Liver (tissue), 9 donors: Measurements from ENCODE around the gene NLRP7. TPM values are rescaled to one million over a fixed set of nuclear protein-coding genes. Genes with fewer than 3 reads are reported as not detected.

ENCODE experiments used
- DNase-seq: peaks from one replicate; pipeline ENCODE4 v3.0.0-alpha.2; 2017; ENCODE audit warnings: low spot score
- H3K27ac ChIP-seq, 2 donors: one replicate each; pipeline ENCODE4 v1.7.0; 2013; ENCODE audit warnings: inconsistent platforms in 2 of 2, low read length in 2 of 2, control low read depth in 1 of 2, low read depth in 1 of 2, mild to moderate bottlenecking in 1 of 2
- H3K27me3 ChIP-seq, 4 donors: one replicate each; pipeline versions ENCODE4 v1.6.1 to v1.7.0; 2013; ENCODE audit warnings: low read length in 3 of 4, inconsistent platforms in 1 of 4, mild to moderate bottlenecking in 1 of 4, moderate library complexity in 1 of 4; ENCODE audit not compliant: control insufficient read depth in 4 of 4, insufficient read depth in 4 of 4
- H3K36me3 ChIP-seq, 4 donors: one replicate each; pipeline versions ENCODE4 v1.6.1 to v1.7.0; 2013; ENCODE audit warnings: low read length in 3 of 4, mild to moderate bottlenecking in 3 of 4, low read depth in 1 of 4, moderate library complexity in 1 of 4; ENCODE audit not compliant: control insufficient read depth in 4 of 4, insufficient read depth in 3 of 4
- H3K4me1 ChIP-seq, 4 donors: one replicate each; pipeline versions ENCODE4 v1.6.1 to v1.7.0; 2013; ENCODE audit warnings: low read length in 3 of 4, mild to moderate bottlenecking in 3 of 4, moderate library complexity in 1 of 4; ENCODE audit not compliant: control insufficient read depth in 4 of 4, insufficient read depth in 4 of 4
- H3K4me3 ChIP-seq, 3 donors: one replicate each; pipeline versions ENCODE4 v1.6.1 to v1.7.0; 2013; ENCODE audit warnings: low read length in 3 of 3, control low read depth in 1 of 3, low read depth in 1 of 3, mild to moderate bottlenecking in 1 of 3
- H3K9ac ChIP-seq, 2 donors: one replicate each; pipeline ENCODE4 v1.7.0; 2013; ENCODE audit warnings: low read length in 2 of 2, mild to moderate bottlenecking in 2 of 2, moderate library complexity in 2 of 2, control low read depth in 1 of 2, low read depth in 1 of 2
- H3K9me3 ChIP-seq, 4 donors: one replicate each; pipeline versions ENCODE4 v1.6.1 to v1.7.0; 2013; ENCODE audit warnings: low read length in 3 of 4; ENCODE audit not compliant: control insufficient read depth in 4 of 4
- EGR1 ChIP-seq, 2 donors: IDR thresholded peaks; 2 replicates each; pipeline ENCODE4 v1.6.1; 2016 to 2018; ENCODE audit warnings: antibody characterized with exemption in 2 of 2, low read depth in 2 of 2
- FOXA1 ChIP-seq: IDR thresholded peaks from 2 replicates; pipeline ENCODE4 v1.6.1; 2016; ENCODE audit warnings: antibody characterized with exemption
- FOXA2 ChIP-seq: IDR thresholded peaks from 2 replicates; pipeline ENCODE4 v1.6.1; 2016; ENCODE audit warnings: antibody characterized with exemption
- GABPA ChIP-seq, 2 donors: IDR thresholded peaks in 1 of 2; conservative IDR thresholded peaks in 1 of 2; 2 replicates each; pipeline ENCODE4 v1.6.1; 2016; ENCODE audit warnings: antibody characterized with exemption in 2 of 2, mild to moderate bottlenecking in 1 of 2, moderate library complexity in 1 of 2
- HNF4A ChIP-seq, 2 donors: conservative IDR thresholded peaks; 2 replicates each; pipeline ENCODE4 v1.6.1; 2016; ENCODE audit warnings: antibody characterized with exemption in 2 of 2, mild to moderate bottlenecking in 2 of 2
- JUND ChIP-seq, 2 donors: IDR thresholded peaks; 2 replicates each; pipeline ENCODE4 v1.6.1; 2016; ENCODE audit warnings: antibody characterized with exemption in 2 of 2
- NR2F2 ChIP-seq: IDR thresholded peaks from 2 replicates; pipeline ENCODE4 v1.6.1; 2016; ENCODE audit warnings: antibody characterized with exemption
- RAD21 ChIP-seq, 2 donors: IDR thresholded peaks; 2 replicates each; pipeline ENCODE4 v1.6.1; 2016; ENCODE audit warnings: antibody characterized with exemption in 2 of 2, mild to moderate bottlenecking in 2 of 2
- RXRA ChIP-seq, 2 donors: IDR thresholded peaks; 2 replicates each; pipeline ENCODE4 v1.6.1; 2017 to 2018; ENCODE audit warnings: antibody characterized with exemption in 2 of 2, mild to moderate bottlenecking in 1 of 2
- SP1 ChIP-seq: IDR thresholded peaks from 2 replicates; pipeline ENCODE4 v1.6.1; 2018; ENCODE audit warnings: antibody characterized with exemption, mild to moderate bottlenecking
- TAF1 ChIP-seq: conservative IDR thresholded peaks from 2 replicates; pipeline ENCODE4 v1.6.1; 2016; ENCODE audit warnings: antibody characterized with exemption, mild to moderate bottlenecking
- YY1 ChIP-seq: IDR thresholded peaks from 2 replicates; pipeline ENCODE4 v1.6.1; 2016; ENCODE audit warnings: antibody characterized with exemption, mild to moderate bottlenecking
- WGBS: extraction: QIAGEN DNeasy Blood & Tissue Kit; methylation state at CpG from one replicate; pipeline ENCODE4 v1.1.7; 2013; 5-methylcytosine and 5-hydroxymethylcytosine counted together
- polyA plus RNA-seq, 2 donors: library from polyadenylated mRNA; stranded (reverse) in 1 of 2; unstranded in 1 of 2; fragments of 200-250 nt in 1 of 2; fragments of >200 nt in 1 of 2; fragmentation: Nextera tagmentation in 1 of 2; extraction: Ambion mirVana in 1 of 2; gene quantifications; one replicate each; pipeline versions ENCODE4 v1.2.1 to v1.2.3, GENCODE V29; 2013 to 2015
- total RNA-seq, 2 donors: library from RNA; depleted of rRNA; stranded (reverse); fragments of >200 nt; gene quantifications; one replicate each; pipeline ENCODE4 v1.2.3, GENCODE V29; 2014
- TF ChIP-seq, protein P1 (sequence below): fragments of 150-350 bp; IDR thresholded peaks from 2 replicates; pipeline ENCODE4 v1.5.1; 2017; ENCODE audit warnings: improper control_type of control experiment, low read depth, low read length; ENCODE audit not compliant: missing input control
- TF ChIP-seq, protein P2 (sequence below): IDR thresholded peaks from 2 replicates; pipeline ENCODE4 v1.6.1; 2016; ENCODE audit warnings: antibody characterized with exemption
- TF ChIP-seq, protein P3 (sequence below): IDR thresholded peaks from 2 replicates; pipeline ENCODE4 v1.6.1; 2016; ENCODE audit warnings: antibody characterized with exemption, mild to moderate bottlenecking
- TF ChIP-seq, protein P4 (sequence below): IDR thresholded peaks from 2 replicates; pipeline ENCODE4 v1.6.1; 2016; ENCODE audit warnings: antibody characterized with exemption
- donor health status: healthy.
- donor health status: healthy.
- donor health status: healthy.
- donor health status: healthy.
- donor health status: healthy.

Gene NLRP7
- total and polyA plus RNA-seq, 4 donors = not detected

DNA sequence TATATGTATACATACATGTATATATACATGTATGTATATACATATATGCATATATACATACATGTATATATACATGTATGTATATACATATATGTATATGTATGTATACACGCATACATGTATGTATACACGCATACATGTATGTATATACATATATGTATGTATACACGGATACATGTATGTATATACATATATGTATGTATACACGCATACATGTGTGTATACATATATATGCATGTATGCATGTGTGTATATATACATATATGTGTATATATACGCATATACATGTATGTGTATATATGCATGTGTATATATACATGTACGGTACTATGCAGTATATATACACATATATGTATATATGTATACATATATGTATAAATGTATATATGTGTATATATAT is 44.0 kb downstream of the NLRP7 start:
- no peak overlapping the region for H3K27ac ChIP-seq
- H3K9me3 ChIP-seq = no peaks in the 10 kb centered on the region
- H3K4me1 ChIP-seq = no peaks in the 10 kb centered on the region
- H3K4me3 ChIP-seq = no peak overlapping the region
- WGBS = 91% methylated on average over 6 of the region's 6 CpGs
- no peak for DNase-seq
- H3K9ac ChIP-seq = no peak overlapping the region
- no peak for TF ChIP-seq RAD21 (IDR thresholded peaks at IDR 0.05)
- TF ChIP-seq, protein P1, sequence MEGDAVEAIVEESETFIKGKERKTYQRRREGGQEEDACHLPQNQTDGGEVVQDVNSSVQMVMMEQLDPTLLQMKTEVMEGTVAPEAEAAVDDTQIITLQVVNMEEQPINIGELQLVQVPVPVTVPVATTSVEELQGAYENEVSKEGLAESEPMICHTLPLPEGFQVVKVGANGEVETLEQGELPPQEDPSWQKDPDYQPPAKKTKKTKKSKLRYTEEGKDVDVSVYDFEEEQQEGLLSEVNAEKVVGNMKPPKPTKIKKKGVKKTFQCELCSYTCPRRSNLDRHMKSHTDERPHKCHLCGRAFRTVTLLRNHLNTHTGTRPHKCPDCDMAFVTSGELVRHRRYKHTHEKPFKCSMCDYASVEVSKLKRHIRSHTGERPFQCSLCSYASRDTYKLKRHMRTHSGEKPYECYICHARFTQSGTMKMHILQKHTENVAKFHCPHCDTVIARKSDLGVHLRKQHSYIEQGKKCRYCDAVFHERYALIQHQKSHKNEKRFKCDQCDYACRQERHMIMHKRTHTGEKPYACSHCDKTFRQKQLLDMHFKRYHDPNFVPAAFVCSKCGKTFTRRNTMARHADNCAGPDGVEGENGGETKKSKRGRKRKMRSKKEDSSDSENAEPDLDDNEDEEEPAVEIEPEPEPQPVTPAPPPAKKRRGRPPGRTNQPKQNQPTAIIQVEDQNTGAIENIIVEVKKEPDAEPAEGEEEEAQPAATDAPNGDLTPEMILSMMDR = no peak
- no peak for TF ChIP-seq GABPA (IDR thresholded peaks at IDR 0.05 in 1 of 2, conservative IDR thresholded peaks at IDR 0.05 in 1 of 2)
- TF ChIP-seq NR2F2 = no peak
- TF ChIP-seq EGR1 (IDR thresholded peaks at IDR 0.05; ENCODE audit: low read depth in 2 of 2) = no peak
- no peak for TF ChIP-seq RXRA (IDR thresholded peaks at IDR 0.05)
- TF ChIP-seq FOXA2 = no peak
- no peak for TF ChIP-seq JUND (IDR thresholded peaks at IDR 0.05)
- TF ChIP-seq SP1 = no peak
- TF ChIP-seq, protein P2, sequence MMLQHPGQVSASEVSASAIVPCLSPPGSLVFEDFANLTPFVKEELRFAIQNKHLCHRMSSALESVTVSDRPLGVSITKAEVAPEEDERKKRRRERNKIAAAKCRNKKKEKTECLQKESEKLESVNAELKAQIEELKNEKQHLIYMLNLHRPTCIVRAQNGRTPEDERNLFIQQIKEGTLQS = no peak
- TF ChIP-seq YY1 = no peak
- TF ChIP-seq, protein P3, sequence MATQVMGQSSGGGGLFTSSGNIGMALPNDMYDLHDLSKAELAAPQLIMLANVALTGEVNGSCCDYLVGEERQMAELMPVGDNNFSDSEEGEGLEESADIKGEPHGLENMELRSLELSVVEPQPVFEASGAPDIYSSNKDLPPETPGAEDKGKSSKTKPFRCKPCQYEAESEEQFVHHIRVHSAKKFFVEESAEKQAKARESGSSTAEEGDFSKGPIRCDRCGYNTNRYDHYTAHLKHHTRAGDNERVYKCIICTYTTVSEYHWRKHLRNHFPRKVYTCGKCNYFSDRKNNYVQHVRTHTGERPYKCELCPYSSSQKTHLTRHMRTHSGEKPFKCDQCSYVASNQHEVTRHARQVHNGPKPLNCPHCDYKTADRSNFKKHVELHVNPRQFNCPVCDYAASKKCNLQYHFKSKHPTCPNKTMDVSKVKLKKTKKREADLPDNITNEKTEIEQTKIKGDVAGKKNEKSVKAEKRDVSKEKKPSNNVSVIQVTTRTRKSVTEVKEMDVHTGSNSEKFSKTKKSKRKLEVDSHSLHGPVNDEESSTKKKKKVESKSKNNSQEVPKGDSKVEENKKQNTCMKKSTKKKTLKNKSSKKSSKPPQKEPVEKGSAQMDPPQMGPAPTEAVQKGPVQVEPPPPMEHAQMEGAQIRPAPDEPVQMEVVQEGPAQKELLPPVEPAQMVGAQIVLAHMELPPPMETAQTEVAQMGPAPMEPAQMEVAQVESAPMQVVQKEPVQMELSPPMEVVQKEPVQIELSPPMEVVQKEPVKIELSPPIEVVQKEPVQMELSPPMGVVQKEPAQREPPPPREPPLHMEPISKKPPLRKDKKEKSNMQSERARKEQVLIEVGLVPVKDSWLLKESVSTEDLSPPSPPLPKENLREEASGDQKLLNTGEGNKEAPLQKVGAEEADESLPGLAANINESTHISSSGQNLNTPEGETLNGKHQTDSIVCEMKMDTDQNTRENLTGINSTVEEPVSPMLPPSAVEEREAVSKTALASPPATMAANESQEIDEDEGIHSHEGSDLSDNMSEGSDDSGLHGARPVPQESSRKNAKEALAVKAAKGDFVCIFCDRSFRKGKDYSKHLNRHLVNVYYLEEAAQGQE = no peak
- TF ChIP-seq, protein P4, sequence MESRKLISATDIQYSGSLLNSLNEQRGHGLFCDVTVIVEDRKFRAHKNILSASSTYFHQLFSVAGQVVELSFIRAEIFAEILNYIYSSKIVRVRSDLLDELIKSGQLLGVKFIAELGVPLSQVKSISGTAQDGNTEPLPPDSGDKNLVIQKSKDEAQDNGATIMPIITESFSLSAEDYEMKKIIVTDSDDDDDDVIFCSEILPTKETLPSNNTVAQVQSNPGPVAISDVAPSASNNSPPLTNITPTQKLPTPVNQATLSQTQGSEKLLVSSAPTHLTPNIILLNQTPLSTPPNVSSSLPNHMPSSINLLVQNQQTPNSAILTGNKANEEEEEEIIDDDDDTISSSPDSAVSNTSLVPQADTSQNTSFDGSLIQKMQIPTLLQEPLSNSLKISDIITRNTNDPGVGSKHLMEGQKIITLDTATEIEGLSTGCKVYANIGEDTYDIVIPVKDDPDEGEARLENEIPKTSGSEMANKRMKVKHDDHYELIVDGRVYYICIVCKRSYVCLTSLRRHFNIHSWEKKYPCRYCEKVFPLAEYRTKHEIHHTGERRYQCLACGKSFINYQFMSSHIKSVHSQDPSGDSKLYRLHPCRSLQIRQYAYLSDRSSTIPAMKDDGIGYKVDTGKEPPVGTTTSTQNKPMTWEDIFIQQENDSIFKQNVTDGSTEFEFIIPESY = no peak
- no peak for TF ChIP-seq HNF4A (conservative IDR thresholded peaks at IDR 0.05)
- no peak for TF ChIP-seq TAF1
- H3K27me3 ChIP-seq = no peaks in the 10 kb centered on the region
- no peaks in the 10 kb centered on the region for H3K36me3 ChIP-seq

DNA sequence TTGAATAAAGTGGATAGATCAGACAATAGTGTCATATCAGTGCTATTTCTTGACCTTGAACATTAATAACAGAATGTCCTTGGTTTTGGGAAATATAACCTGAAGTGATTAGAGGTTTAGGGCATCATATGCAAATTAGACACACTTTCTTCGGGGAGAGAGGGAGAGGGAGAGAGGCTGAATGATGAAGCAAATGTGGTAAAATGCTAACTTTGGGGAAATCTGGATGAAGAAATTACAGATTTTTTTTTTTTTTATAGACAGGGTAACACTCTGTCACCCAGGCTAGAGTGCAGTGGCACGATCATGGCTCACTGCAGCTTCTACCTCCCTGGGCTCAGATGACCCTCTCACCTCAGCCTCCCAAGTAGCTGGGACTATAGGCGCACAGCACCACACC is 45.3 kb downstream of the NLRP7 start:
- DNase-seq = no peak
- Histone ChIP-seq H3K27me3 (no peaks in the 10 kb centered on the region), H3K9me3 (no peaks in the 10 kb centered on the region), H3K9ac (no peak overlapping the region), H3K36me3 (no peaks in the 10 kb centered on the region), H3K4me3 (no peak overlapping the region), H3K4me1 (no peaks in the 10 kb centered on the region), H3K27ac (no peak overlapping the region)
- WGBS = 85% methylated on average over 3 of the region's 3 CpGs
- TF ChIP-seq FOXA2 (no peak), RAD21 (IDR thresholded peaks at IDR 0.05) (no peak), HNF4A (conservative IDR thresholded peaks at IDR 0.05) (no peak), YY1 (no peak), RXRA (IDR thresholded peaks at IDR 0.05) (no peak), EGR1 (IDR thresholded peaks at IDR 0.05; ENCODE audit: low read depth in 2 of 2) (no peak), FOXA1 (no peak)
- TF ChIP-seq, protein P3 = no peak
- TF ChIP-seq, protein P4 = no peak
- TF ChIP-seq, protein P2 = no peak
